Activated CD8-positive, alpha-beta memory T cell treated with anti-CD3 and anti-CD28 coated beads, Interleukin-2, amount 50 U/mL, for 1 hour (primary cell): ENCODE data around the gene ADAMTS9.

Experiments
- DNase-seq: peaks from one replicate; pipeline ENCODE4 v3.0.0-alpha.2; 2020; ENCODE audit errors: extremely low read depth

Gene ADAMTS9

GRCh38 chr3:64617610-64618009 is 70.2 kb downstream of the ADAMTS9 start:
- no peak for DNase-seq

- DNase-seq = no peak
Observed at GRCh38 chr3:64616953-64617352, 70.8 kb downstream of the ADAMTS9 start.

- no peak for DNase-seq
Observed at GRCh38 chr3:64612916-64613526, 74.8 kb downstream of the ADAMTS9 start.

- no peak for DNase-seq
Observed at GRCh38 chr3:64612082-64612860, 75.5 kb downstream of the ADAMTS9 start.

GRCh38 chr3:64608741-64609140 is 79.1 kb downstream of the ADAMTS9 start:
- no peak for DNase-seq

- DNase-seq = no peak
Observed at GRCh38 chr3:64607032-64607551, 80.7 kb downstream of the ADAMTS9 start.

GRCh38 chr3:64604313-64604712 is 83.5 kb downstream of the ADAMTS9 start:
- DNase-seq = no peak

- DNase-seq = no peak
Observed at GRCh38 chr3:64601824-64602223, 86.0 kb downstream of the ADAMTS9 start.

- no peak for DNase-seq
Observed at GRCh38 chr3:64600246-64600950, 87.4 kb downstream of the ADAMTS9 start.

GRCh38 chr3:64599651-64600050 is 88.1 kb downstream of the ADAMTS9 start:
- DNase-seq = no peak

GRCh38 chr3:64595253-64595694 is 92.5 kb downstream of the ADAMTS9 start:
- no peak for DNase-seq

- DNase-seq = no peak
Observed at GRCh38 chr3:64594134-64594533, 93.7 kb downstream of the ADAMTS9 start.

GRCh38 chr3:64593350-64593749 is 94.5 kb downstream of the ADAMTS9 start:
- no peak for DNase-seq

- DNase-seq = no peak
Observed at GRCh38 chr3:64591615-64592014, 96.2 kb downstream of the ADAMTS9 start.

- DNase-seq = no peak
Observed at GRCh38 chr3:64588380-64588779, 99.4 kb downstream of the ADAMTS9 start.

GRCh38 chr3:64586952-64587351 is 100.8 kb downstream of the ADAMTS9 start:
- no peak for DNase-seq

- DNase-seq = no peak
Observed at GRCh38 chr3:64584179-64584578, 103.6 kb downstream of the ADAMTS9 start.

- no peak for DNase-seq
Observed at GRCh38 chr3:64578797-64579196, 109.0 kb downstream of the ADAMTS9 start.

GRCh38 chr3:64578062-64578770 is 109.6 kb downstream of the ADAMTS9 start:
- no peak for DNase-seq

GRCh38 chr3:64576211-64576775 is 111.5 kb downstream of the ADAMTS9 start:
- no peak for DNase-seq

GRCh38 chr3:64575211-64575844 is 112.5 kb downstream of the ADAMTS9 start:
- no peak for DNase-seq
